GM21619 (cell line): ENCODE data around the gene SAFB.

Source experiments
- ATAC-seq: cut with Tn5 transposase; IDR thresholded peaks from one replicate; pipeline ENCODE4 v1.9.1; 2021; ENCODE audit not compliant: unreplicated experiment

Gene SAFB

DNA sequence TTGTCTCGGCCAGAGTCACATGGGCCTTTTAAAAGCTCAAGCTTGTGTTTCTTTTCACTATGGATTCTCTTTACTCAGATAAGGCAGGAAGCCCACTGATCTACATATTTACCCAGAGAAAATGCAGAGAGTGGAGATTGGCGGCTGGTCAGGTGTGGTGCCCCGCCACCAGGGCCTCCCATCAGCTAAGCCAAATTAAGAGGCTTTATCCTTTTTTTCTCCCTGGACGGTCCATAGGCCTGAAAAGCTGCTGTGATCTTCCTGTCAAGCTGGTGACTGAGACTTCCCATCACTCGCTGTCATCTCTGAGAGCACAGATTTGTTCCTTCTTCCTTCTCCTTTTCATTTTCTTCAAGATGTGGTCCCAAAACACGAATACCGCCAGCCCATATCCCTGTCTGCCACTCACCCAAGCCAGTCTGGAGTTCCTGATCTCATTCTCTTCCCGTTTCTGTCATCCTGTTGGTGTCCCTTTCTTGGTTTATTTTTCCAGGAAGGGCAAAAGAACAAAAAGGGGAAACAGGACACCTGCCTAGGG, 1.9 kb downstream of the SAFB start:
- ATAC-seq = no peak

DNA sequence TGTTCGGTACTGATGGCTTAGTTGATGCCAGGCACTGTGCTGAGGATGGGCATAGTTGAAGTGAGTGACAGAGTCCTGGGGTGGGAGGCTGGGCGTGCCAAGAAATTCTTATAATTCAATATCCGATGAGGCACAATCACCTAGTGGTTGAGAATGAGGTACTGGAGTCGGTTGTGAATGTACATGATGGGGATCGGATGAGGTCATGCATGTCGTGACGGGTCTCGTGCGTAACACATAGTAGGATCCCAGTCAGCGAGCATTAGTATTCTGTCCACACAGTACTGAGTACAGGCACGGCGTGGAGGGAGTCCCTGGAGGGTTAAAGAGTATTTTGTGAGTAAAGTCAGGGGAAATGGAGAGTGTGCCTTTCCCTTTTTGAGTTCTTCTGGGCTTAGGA, 2.8 kb downstream of the SAFB start:
- ATAC-seq = no peak

DNA sequence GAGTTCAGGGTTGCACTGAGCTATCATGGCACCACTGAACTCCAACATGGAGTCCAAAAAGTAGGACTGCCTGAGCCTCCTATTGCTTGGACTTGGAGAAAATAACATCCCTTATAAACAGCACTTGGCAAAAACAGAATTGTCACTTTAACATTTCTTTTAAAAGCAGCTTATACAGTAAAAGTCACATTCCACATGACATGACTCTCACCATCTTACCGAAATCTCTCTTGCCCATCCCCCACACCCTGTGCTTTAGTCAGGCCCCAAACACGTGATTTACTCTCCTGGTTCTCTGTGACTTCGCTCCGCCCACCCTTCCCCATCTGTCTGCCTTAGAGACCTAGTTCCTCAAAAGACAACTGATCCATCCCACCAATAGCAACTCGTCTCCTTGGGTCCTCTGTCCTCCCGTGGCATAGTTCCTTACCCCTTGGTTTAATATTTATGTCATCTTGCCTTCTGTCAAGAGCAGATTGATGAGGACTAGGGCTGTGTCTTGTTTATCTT, 4.6 kb downstream of the SAFB start:
- ATAC-seq = no peak

DNA sequence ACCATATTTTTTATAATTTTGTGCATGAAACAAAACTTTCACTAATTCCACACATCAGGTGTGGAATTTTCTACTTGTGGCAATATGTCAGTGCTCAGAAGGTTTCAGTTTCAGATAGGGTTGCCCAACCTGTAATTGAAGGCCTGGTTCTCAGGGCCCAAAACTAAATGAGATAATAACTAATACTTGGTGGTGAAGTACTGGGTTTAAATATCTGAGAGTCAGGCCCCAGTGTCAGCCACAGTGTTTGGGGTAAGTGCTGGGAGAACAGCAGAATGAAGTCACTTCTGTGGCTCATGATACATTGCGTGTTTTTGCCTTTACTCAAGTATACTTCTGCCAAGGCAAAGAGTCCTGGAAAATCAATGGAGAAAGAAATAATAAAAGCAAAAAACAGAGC, 5.6 kb downstream of the SAFB start:
- ATAC-seq = no peak

DNA sequence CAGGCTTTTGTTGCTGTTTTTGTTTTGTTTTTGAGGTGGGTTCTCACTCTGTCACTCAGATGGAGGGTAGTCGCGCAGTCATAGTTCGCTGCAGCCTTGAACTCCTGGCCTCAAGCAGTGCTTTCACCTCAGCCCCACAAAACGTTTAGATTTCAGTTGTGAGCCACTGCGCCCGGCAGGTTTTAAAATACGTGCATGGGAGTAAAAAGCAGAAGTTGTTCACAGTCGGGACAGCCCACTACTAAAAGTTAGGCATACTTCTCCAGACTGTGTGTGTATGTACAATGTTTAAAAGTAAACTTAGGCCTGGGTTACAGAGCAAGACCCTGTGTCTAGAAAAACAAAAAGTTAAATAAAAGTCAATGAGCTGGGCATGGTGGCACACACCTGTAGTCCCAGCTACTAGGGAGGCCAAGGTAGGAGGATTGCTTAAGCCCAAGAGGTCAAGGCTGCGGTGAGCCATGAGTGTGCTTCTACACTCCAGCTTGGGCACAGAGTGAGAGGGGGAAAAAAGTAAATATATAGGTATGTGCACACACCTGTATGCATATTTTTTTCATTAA, 6.1 kb downstream of the SAFB start:
- ATAC-seq = no peak

DNA sequence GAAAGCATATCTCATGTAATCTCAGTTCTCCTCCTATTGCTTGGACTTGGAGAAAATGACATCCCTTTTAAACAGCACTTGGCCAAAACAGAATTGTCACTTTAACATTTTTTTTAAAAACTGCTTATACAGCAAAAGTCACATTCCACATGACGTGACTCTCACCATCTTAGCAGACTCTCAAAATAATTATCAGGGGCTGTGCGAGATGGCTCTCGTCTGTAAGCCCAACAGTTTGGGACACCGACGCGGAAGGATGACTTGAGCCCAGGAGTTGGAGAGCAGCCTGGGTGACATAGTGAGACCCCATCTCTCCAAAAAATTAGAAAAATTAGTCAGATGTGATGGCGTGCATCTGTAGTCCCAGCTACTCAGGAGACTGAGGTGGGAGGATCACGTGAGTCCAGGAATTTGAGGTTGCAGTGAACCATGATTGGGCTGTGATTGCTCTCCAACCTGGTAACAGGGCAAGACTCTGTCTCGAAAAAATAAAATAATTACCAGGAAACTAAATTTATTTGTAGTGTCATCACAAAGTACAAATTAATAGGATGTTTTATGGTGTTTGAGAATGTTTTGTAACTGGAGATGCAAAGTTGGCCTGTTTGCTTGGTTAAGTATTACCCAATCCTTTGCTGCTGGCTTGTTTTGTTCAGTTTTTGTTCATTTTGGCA, 8.8 kb downstream of the SAFB start:
- no peak for ATAC-seq

DNA sequence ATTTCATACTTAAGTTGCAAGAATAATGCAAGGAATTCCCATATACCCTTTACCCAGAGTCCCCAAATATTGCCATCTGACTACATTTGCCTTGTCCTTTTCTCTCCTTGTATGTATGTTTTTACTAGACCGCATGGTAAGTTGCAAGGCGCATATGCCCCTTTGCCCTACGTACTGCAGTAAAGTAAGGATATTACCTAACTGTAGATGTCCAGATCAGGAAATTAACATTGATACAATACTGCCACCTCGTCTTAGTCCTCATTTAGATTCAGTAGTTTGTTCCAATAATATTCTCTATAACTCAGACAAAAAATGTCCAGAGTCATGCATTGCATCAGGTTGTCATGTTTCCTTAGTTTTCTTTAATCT, 9.3 kb downstream of the SAFB start:
- no peak for ATAC-seq

DNA sequence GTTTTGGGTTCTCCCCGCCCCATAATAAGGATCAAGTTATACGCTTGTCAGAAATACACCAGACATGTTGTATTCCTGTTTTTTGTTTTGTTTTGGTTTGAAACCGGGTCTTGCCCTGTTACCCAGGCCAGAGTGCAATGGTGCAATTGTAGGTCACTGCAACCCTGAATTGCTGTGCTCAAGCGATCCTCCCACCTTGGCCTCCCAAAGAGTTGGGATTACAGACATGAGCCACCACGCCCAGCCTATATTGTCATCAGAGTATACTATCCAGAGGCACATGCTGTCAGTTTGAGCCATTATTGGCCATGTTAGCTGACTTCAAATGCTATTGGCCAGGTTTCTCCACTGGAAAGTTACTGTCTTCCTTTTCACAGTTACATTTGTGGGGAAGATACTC, 9.8 kb downstream of the SAFB start:
- no peak for ATAC-seq

DNA sequence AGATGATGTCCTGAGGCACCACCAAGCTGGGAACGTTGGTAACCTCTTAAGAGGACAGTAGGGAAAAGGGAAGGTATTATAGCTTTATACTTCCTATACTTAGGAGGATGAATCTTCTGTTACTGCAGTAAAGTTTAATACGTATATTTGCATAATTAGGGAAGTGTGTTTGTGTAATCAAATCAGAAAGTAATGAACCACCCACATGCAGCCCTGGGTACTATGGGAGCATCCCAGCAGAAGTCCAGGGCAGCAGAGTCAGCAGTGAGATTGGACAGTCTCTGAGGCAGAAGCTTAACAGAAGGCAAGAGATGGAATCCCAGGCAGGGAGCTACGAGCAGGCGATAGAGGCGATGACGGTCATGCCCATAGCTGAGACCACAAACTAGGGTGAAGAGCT, 12.5 kb downstream of the SAFB start:
- ATAC-seq = no peak

DNA sequence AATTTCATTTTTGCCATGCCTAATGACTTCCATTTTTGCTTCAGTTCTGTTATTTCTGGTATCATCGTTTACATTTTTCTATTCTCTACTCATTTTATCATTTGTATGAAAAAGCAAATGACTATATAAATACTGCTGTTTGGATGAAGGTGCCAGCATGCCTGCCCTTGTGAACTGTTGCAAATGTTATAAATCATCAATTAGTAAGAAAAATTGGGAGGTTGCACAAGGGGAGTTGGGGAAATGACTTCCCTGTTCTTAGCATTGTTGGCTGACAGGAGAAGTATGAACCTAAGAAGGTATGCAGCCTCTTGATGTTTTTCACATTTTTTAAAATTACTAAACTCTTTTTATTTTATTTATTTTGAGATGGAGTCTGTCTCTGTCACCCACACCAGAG, 15.1 kb downstream of the SAFB start:
- no peak for ATAC-seq

DNA sequence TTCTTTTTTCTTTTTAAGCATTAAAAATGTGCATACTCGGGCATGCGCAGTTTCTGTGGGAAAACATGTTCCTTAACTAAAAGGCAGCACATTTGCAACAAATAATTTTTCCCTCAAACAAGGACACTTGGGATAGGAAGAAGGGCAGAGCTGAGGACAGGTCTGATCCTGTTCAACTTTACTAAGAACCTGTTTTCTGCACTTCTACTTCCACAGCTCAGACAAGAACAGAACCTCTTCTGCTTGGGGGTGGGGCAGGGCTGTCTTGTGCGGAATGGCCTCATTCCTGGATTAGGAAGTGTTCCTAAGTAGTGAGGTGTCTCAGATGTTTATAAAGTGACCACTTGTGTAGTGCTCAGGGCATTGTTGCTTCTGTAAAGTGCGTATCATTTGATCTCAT, 18.3 kb downstream of the SAFB start:
- ATAC-seq = no peak

DNA sequence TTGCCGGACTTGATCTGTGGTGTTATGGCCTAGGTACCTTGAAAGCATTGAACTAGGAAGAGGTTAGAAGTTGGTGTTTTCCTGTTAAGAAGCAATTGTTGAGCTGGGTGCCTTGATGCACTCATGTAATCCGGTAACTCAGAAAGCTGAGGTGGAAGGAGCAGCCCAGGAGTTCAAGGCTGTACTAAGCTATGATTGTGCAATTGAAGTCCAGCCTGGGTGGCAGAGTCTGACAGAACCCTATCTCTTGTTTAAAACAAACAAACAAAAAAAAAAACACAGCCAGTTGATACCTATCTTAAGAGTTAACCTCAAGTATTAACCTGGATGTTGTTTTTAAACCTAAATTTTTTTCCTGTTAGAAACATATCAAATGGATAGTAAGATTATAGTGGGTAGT, 19.3 kb downstream of the SAFB start:
- no peak for ATAC-seq

DNA sequence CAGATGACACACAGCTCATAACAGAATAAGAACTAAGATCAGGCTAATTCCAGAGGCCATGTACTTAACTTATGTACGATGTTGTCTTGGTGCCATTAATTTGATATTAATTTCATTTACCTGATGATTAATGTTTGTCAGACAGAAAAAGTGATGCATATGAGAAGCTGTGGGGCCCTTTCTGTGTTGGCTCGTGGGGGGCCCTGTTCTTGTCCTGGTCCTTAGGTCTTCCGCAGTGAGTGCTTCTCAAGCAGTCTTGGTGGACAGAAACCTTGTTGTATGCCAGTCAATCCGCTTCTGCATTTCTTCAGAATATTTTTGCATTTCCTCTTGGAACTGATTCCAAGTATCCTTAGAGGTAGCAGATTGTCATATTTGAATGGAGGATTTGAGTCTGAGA, 20.2 kb downstream of the SAFB start:
- ATAC-seq = no peak

DNA sequence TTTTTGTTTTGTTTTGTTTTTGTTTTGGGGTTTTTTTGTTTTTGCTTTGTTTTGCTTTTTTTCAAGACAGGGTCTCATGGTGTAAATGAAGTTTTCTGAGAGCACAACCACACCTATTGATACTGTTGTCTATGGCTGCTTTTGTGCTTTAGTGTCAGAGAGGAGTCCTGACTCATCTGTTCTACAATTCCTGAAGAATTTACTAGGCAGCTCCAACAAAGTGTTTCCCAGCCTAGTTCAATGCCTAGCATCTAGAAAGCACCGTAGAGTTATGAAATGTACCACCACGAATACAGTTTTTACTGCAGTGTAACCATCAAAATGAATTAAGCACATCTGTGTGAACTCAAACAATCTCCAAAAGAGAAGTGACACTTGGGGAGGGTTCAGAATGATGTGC, 21.2 kb downstream of the SAFB start:
- ATAC-seq = no peak

DNA sequence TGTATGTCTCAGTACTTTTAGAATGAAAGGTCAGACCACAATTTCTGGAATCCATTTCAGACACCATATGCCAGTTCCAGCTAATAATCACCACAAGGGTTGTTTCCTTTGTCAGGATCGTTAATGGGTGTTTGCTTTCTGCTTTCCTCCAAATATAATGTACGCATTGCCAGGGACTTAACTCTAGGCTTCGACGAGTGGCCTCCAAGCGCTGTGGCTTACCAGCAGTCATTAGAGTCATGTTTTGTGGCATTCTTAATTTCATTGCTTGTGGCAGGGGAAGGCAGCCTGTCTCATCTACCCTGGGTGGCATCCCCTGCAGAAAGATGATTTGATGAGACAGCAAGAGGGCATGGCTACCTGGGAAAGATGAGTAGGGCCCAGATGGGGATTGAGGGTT, 22.5 kb downstream of the SAFB start:
- ATAC-seq = no peak

DNA sequence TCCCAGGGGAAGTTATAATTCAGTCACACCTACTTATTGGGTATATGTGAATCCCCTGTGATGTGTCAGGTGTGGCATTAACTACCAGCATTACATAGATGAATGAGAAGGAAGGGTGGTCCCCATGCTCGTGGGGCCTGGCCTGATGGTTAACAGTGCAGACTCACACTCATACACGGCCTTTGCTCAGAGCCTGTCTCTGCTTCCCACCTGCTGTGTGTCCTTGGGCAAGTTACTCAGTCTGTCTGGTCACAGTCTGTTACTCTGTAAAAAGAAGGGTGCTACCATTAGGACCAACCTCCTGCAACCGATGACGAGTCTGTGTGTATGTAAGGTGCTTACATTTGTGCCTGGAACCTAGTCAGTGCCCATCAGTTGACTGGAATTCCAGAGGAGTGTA, 23.8 kb downstream of the SAFB start:
- no peak for ATAC-seq

DNA sequence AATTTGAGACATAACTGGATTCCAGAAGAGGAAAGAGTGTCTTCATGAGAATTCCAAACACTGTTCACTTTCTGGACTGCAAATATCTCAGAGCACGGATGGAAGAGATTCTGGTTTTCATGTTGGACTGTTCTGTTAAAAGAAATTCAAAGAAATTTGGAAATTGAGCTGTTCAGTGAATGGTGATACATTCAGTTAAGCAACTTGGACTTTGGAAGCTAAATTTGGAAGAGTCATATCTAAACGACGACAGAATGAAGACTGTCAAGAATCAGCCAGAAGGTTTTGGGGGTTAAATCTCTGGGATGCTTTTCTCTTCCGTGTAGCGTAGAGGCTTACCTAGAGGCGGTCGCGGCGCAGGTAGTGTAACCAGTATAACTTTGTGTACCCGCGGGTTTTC, 25.6 kb downstream of the SAFB start:
- ATAC-seq = no peak

DNA sequence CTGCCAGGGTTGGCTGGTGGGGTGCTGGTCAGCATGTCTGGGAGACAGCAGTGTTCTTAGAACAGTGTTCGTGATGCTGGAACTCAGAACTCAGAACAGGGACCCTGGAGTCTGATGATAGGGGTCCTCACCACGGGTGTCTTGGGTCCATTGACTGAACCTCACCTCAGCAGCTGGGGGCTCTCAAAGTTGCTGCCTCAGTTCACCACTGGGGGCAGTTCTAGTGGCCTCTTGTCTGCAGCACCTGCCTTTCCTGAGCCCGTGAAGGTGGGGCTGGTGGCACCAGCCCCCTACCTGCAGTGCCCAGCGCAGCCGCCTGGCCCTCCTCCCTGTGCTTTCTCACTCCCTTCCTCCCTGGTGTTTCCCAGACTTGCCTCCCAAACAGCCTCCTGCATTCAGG, 28.5 kb downstream of the SAFB start:
- no peak for ATAC-seq

DNA sequence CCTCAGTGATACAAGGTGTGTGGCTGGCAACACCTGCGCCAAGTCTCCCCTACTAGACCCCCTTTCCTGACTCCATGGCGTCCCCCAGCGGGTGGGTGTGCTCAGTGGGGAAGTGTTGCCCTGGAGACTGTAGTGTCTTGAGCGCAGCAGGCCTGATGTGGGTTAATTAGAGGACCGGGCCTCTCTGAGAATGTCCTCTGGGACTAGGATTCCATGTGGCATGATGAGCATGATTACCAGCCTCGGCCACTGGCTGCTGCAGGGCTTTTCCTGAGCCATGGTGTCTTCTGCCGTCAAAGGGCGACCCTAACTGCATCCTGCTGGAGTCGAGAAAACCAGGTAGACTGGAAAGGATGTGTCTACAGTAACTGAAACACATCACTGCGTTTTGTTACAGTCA, 29.4 kb downstream of the SAFB start:
- no peak for ATAC-seq

DNA sequence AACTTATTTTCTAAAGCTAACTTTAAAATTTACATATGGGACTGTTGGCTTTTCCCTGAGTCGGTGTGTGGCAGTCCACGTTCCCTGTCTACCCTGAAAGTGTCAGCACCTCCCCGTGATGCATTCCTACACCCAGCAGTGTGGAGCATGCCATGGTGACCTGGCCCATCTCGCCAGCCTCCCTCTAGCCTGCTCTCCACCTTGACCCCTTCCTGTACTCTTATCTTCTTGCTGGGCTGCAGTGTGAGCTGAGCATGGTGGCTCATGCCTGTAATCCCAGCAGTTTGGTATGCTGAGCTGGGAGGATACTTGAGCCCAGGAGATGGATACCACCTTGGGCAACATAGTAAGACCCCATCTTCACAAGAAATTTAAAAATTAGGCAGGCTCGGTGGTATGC, 32.0 kb downstream of the SAFB start:
- ATAC-seq = no peak

DNA sequence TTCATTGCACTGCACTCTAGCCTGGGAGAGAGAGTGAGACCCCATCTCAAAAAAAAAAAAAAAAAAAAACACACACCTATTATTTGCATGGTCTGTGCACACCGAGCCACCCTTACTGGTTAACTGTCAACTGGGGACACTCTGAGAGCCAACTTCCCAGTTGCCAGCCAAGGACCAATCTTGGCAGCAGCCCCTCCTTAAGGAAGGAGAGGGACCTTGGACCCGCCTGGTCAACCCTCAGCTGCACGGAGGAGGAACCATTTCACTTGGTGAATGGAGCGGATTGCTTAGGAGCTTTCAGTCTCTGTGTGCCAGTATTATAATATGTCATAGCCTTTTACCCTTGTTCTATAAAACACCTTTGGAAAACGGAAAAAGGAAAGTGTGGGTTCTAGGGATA, 32.5 kb downstream of the SAFB start:
- ATAC-seq = no peak

DNA sequence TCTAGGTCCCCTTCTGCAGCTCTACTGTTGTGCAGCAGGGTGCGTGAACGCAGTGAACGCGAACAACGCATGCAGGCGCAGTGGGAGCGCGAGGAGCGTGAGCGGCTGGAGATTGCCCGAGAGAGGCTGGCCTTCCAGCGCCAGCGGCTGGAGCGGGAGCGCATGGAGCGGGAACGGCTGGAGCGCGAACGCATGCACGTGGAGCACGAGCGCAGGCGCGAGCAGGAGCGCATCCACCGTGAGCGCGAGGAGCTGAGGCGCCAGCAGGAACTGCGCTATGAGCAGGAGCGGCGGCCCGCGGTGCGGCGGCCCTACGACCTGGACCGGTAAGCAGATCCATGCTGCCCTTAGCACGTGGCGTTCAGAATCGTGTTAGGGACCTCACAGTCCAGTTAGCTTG, 38.6 kb downstream of the SAFB start:
- ATAC-seq = no peak

DNA sequence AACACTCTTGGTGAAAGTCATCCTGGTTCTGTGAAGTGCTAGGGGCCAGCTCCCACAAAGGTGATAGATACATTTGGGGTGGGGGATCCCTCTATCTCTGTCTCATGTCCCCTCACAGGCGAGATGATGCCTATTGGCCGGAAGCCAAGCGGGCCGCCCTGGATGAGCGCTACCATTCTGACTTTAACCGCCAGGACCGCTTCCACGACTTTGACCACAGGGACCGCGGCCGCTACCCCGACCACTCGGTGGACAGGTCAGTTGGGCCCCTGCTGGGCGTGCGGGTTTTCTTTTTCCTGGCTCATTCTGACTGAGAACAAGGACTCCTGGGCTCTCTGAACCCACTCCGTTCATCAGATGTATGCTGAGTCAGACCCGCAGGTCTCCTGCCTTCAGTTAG, 41.0 kb downstream of the SAFB start:
- no peak for ATAC-seq
